Ishikawa (cell line): Measurements from ENCODE around the gene HPDL.
A peak's percentile ranks its signal among the peaks of the same experiment; 100 is the strongest.

ENCODE experiments used
- CEBPB ChIP-seq: IDR thresholded peaks from 2 replicates; pipeline ENCODE4 v1.6.1; 2012
- CREB1 ChIP-seq: IDR thresholded peaks from 2 replicates; pipeline ENCODE4 v1.6.1; 2012; ENCODE audit warnings: low read depth
- EGR1 ChIP-seq: IDR thresholded peaks from 2 replicates; pipeline ENCODE4 v1.6.1; 2012
- EP300 ChIP-seq: IDR thresholded peaks from 2 replicates; pipeline ENCODE4 v1.6.1; 2012; ENCODE audit warnings: borderline replicate concordance
- FOXM1 ChIP-seq: IDR thresholded peaks from 2 replicates; pipeline ENCODE4 v1.6.1; 2012; ENCODE audit warnings: low read depth, borderline replicate concordance
- MAX ChIP-seq: IDR thresholded peaks from 2 replicates; pipeline ENCODE4 v1.6.1; 2012
- NFIC ChIP-seq: IDR thresholded peaks from 2 replicates; pipeline ENCODE4 v1.6.1; 2012
- RAD21 ChIP-seq: IDR thresholded peaks from 2 replicates; pipeline ENCODE4 v1.6.1; 2012; ENCODE audit warnings: low read depth
- REST ChIP-seq: IDR thresholded peaks from 2 replicates; pipeline ENCODE4 v1.6.1; 2012; ENCODE audit warnings: low read depth, mild to moderate bottlenecking
- TAF1 ChIP-seq: IDR thresholded peaks from 2 replicates; pipeline ENCODE4 v1.6.1; 2012; ENCODE audit warnings: low read depth, mild to moderate bottlenecking
- TCF12 ChIP-seq: IDR thresholded peaks from 2 replicates; pipeline ENCODE4 v1.6.1; 2012; ENCODE audit warnings: low read depth
- TEAD4 ChIP-seq: IDR thresholded peaks from 2 replicates; pipeline ENCODE4 v1.6.1; 2012
- USF1 ChIP-seq: IDR thresholded peaks from 2 replicates; pipeline ENCODE4 v1.6.1; 2012
- YY1 ChIP-seq: IDR thresholded peaks from 2 replicates; pipeline ENCODE4 v1.6.1; 2012; ENCODE audit warnings: low read depth
- ZBTB7A ChIP-seq: IDR thresholded peaks from 2 replicates; pipeline ENCODE4 v1.6.1; 2012; ENCODE audit warnings: low read depth

HPDL gene

GRCh38 chr1:45339789-45340558 is 13.3 kb downstream of the HPDL start, which contains the start of the genes MUTYH and TOE1:
MUTYH (minus strand) TSS chr1:45340440; CDS start chr1:45334505, 5,935 bp downstream.
TOE1 (plus strand) TSS chr1:45340170; CDS start chr1:45340253, 83 bp downstream.
- TF ChIP-seq YY1, result peak; percentile 91
- peak; percentile 68 for TF ChIP-seq TAF1
- no peak for TF ChIP-seq CEBPB
- TF ChIP-seq TCF12, result 0 out of 2 replicates have a peak, but pooled peaks have one; percentile 12
- peak; percentile 89 for TF ChIP-seq MAX

- TF ChIP-seq ZBTB7A (no peak), USF1 (peak; percentile 57), CREB1 (no peak)
These were observed 14.2 kb downstream of the HPDL start for GRCh38 chr1:45340816-45341466.

- TF ChIP-seq RAD21 (no peak), MAX (no peak), USF1 (no peak), CREB1 (no peak), TAF1 (no peak), REST (no peak), CEBPB (no peak), ZBTB7A (no peak), EP300 (no peak), TEAD4 (no peak), YY1 (no peak), FOXM1 (no peak), EGR1 (no peak), NFIC (no peak), TCF12 (no peak)
These were observed 17.8 kb downstream of the HPDL start for GRCh38 chr1:45344499-45344898.

GRCh38 chr1:45345014-45345413 is 18.3 kb downstream of the HPDL start:
- TF ChIP-seq NFIC (no peak), REST (no peak), TAF1 (no peak)

GRCh38 chr1:45346473-45346872 is 19.8 kb downstream of the HPDL start:
- TF ChIP-seq TEAD4 (no peak), TCF12 (no peak), TAF1 (no peak), RAD21 (no peak), MAX (no peak), EGR1 (no peak), NFIC (no peak), CEBPB (no peak), YY1 (no peak), FOXM1 (no peak), EP300 (no peak), USF1 (no peak), ZBTB7A (no peak), CREB1 (no peak), REST (no peak)
